ENCODE results near the gene EHD2. TPM values are rescaled to one million over a fixed set of nuclear protein-coding genes. Genes with fewer than 3 reads are reported as not detected.

The EHD2 gene
- total RNA-seq, 4 donors from 2014 or later: 72.0 to 198 (median 82.9) TPM

GRCh38 chr19:47696635-47697034, 16.6 kb upstream of the EHD2 start:
- Histone ChIP-seq H3K27me3 (no peaks in the 10 kb centered on the region), H3K4me1 (peaks cover 0 to 6% of the 10 kb centered on the region in 2 donors), H3K4me3 (no peak overlapping the region), H3K36me3 (no peaks in the 10 kb centered on the region), H3K9me3 (no peaks in the 10 kb centered on the region), H3K27ac (peak overlapping the region in 1 of 2 donors; percentile 9)
- intact Hi-C loops (cut with DNase I; ENCODE audit: low total_unique reads): loop anchor here (10.0 kb wide), 1 partner anchor 412 kb away; no protein-coding TSS in a partner anchor
- TF ChIP-seq POLR2A (IDR thresholded peaks at IDR 0.05) (no peak), CTCF (IDR thresholded peaks at IDR 0.05) (no peak)
- DNase-seq: no peak

- H3K36me3 ChIP-seq: no peaks in the 10 kb centered on the region
- DNase-seq: peak; percentile 83 to 86
- H3K9me3 ChIP-seq: no peaks in the 10 kb centered on the region
- no peaks in the 10 kb centered on the region for H3K27me3 ChIP-seq
- TF ChIP-seq CTCF (IDR thresholded peaks at IDR 0.05): peak; percentile 96 to 99 (median 98)
- TF ChIP-seq POLR2A (IDR thresholded peaks at IDR 0.05): no peak
- H3K4me3 ChIP-seq: no peak overlapping the region
- intact Hi-C loops (cut with DNase I; ENCODE audit: low total_unique reads): loop anchor here (2.0 to 10.0 kb wide), 2 partner anchors 261 to 413 kb away; no protein-coding TSS in a partner anchor
- H3K4me1 ChIP-seq: peaks cover 0 to 6% of the 10 kb centered on the region in 2 donors
- H3K27ac ChIP-seq: peak overlapping the region; percentile 64 to 81
Observed at GRCh38 chr19:47697863-47698609, 15.2 kb upstream of the EHD2 start.

- intact Hi-C loops (cut with DNase I; ENCODE audit: low total_unique reads): loop anchor here (2.0 to 10.0 kb wide), 2 partner anchors 262 to 414 kb away; no protein-coding TSS in a partner anchor
- Histone ChIP-seq H3K4me1 (peaks cover 0 to 6% of the 10 kb centered on the region in 2 donors), H3K36me3 (no peaks in the 10 kb centered on the region), H3K27ac (peak overlapping the region in 1 of 2 donors; percentile 37), H3K9me3 (no peaks in the 10 kb centered on the region), H3K4me3 (no peak overlapping the region), H3K27me3 (no peaks in the 10 kb centered on the region)
- TF ChIP-seq POLR2A (IDR thresholded peaks at IDR 0.05): no peak
- no peak for TF ChIP-seq CTCF (IDR thresholded peaks at IDR 0.05)
- DNase-seq: no peak
Observed at GRCh38 chr19:47698631-47699359, 14.4 kb upstream of the EHD2 start.

- Histone ChIP-seq H3K27ac (no peak overlapping the region), H3K36me3 (no peaks in the 10 kb centered on the region), H3K27me3 (no peaks in the 10 kb centered on the region), H3K9me3 (no peaks in the 10 kb centered on the region), H3K4me1 (peaks cover 0 to 6% of the 10 kb centered on the region in 2 donors), H3K4me3 (no peak overlapping the region)
- peak in 1 of 2 donors; percentile 56 for DNase-seq
- no peak for TF ChIP-seq POLR2A (IDR thresholded peaks at IDR 0.05)
- TF ChIP-seq CTCF (IDR thresholded peaks at IDR 0.05): peak; percentile 38 to 66 (median 54)
- intact Hi-C loops (cut with DNase I; ENCODE audit: low total_unique reads): loop anchor here (2.0 to 10.0 kb wide), 2 partner anchors 263 to 415 kb away; no protein-coding TSS in a partner anchor
Observed at GRCh38 chr19:47699360-47699917, 13.8 kb upstream of the EHD2 start.
